Gastrocnemius medialis (tissue), 4 donors: ENCODE data around the gene DUSP1.

ENCODE experiments used
- CTCF ChIP-seq, 5 experiments: fragments of 450-650 bp in 3 of 5; fragments of 200-600 bp in 2 of 5; sonication (generic) in 2 of 5; IDR thresholded peaks in 4 of 5; conservative IDR thresholded peaks in 1 of 5; 1 replicate in 4 of 5; 2 replicates in 1 of 5; pipeline ENCODE4 v1.5.1; 2016 to 2019; ENCODE audit warnings: antibody characterized with exemption in 5 of 5, mild to moderate bottlenecking in 3 of 5, moderate library complexity in 3 of 5
- POLR2A ChIP-seq, 2 donors: fragments of 450-650 bp; IDR thresholded peaks; one replicate each; pipeline ENCODE4 v1.6.1; 2017; ENCODE audit warnings: antibody characterized with exemption in 2 of 2, mild to moderate bottlenecking in 2 of 2, moderate library complexity in 2 of 2

- TF ChIP-seq CTCF (IDR thresholded peaks at IDR 0.05 in 4 of 5, conservative IDR thresholded peaks at IDR 0.05 in 1 of 5) (no peak), POLR2A (IDR thresholded peaks at IDR 0.05) (no peak)
Measured at GRCh38 chr5:172815631-172816030, 44.6 kb upstream of the DUSP1 start.
